ENCODE measurements around the gene PPP4R4.
"Not testable (repeated sequence)": the region's sequence is repeated elsewhere in the genome, so short reads cannot be mapped to it uniquely, and the experiment has no call there.

The PPP4R4 gene

GRCh38 chr14:94176808-94177207 is 2.7 kb downstream of the PPP4R4 start:
- no peak for DNase-seq

GRCh38 chr14:94177806-94178205 is 3.7 kb downstream of the PPP4R4 start:
- DNase-seq = no peak

GRCh38 chr14:94179244-94179643 is 5.1 kb downstream of the PPP4R4 start:
- DNase-seq = no peak

GRCh38 chr14:94180655-94181271 is 6.6 kb downstream of the PPP4R4 start:
- DNase-seq = no peak

- no peak for DNase-seq
These were observed 7.7 kb downstream of the PPP4R4 start for GRCh38 chr14:94181835-94182234.

- no peak for DNase-seq
These were observed 18.4 kb downstream of the PPP4R4 start for GRCh38 chr14:94192536-94192935.

GRCh38 chr14:94193776-94194175 is 19.7 kb downstream of the PPP4R4 start:
- no peak for DNase-seq

- DNase-seq = no peak
These were observed 21.9 kb downstream of the PPP4R4 start for GRCh38 chr14:94196057-94196456.

GRCh38 chr14:94203473-94204210 is 29.5 kb downstream of the PPP4R4 start:
- no peak for DNase-seq

- no peak for DNase-seq
These were observed 38.9 kb downstream of the PPP4R4 start for GRCh38 chr14:94213021-94213420.

- DNase-seq = no peak
These were observed 39.6 kb downstream of the PPP4R4 start for GRCh38 chr14:94213741-94214140.

GRCh38 chr14:94217116-94217515 is 43.0 kb downstream of the PPP4R4 start:
- no peak for DNase-seq

GRCh38 chr14:94218198-94218886 is 44.2 kb downstream of the PPP4R4 start:
- DNase-seq = not testable (repeated sequence)

- no peak for DNase-seq
These were observed 49.9 kb downstream of the PPP4R4 start for GRCh38 chr14:94224040-94224439.

- no peak for DNase-seq
These were observed 51.6 kb downstream of the PPP4R4 start for GRCh38 chr14:94225460-94226378.

- DNase-seq = no peak
These were observed 52.9 kb downstream of the PPP4R4 start for GRCh38 chr14:94227029-94227428.

- DNase-seq = no peak
These were observed 62.9 kb downstream of the PPP4R4 start for GRCh38 chr14:94237046-94237445.

GRCh38 chr14:94237983-94238382 is 63.9 kb downstream of the PPP4R4 start:
- no peak for DNase-seq

- peak in 5 of 56 donors; percentile 5 to 12 (median 6) for DNase-seq
These were observed 65.3 kb downstream of the PPP4R4 start for GRCh38 chr14:94239406-94239805.

- no peak for DNase-seq
These were observed 70.1 kb downstream of the PPP4R4 start for GRCh38 chr14:94244182-94244581.

GRCh38 chr14:94264195-94264594 is 90.1 kb downstream of the PPP4R4 start:
- DNase-seq = not testable (repeated sequence)

Data from amygdala (tissue), 56 donors.